Keratinocyte (primary cell): Measurements from ENCODE around the gene RALY. TPM values are rescaled to one million over a fixed set of nuclear protein-coding genes. Genes with fewer than 3 reads are reported as not detected.

ENCODE experiments used
- DNase-seq: peaks from one replicate; pipeline ENCODE4 v3.0.0-alpha.2; 2011; ENCODE audit warnings: low read depth, missing footprints, low spot score
- FAIRE-seq: peaks from 2 replicates; lab custom pipeline; 2011; peaks lifted over from hg19 to GRCh38; lab: Jason Lieb, UNC
- H2AFZ ChIP-seq: 2 replicates; pipeline ENCODE4 v1.6.0; 2012; ENCODE audit warnings: low read length, control low read depth, inconsistent platforms; ENCODE audit not compliant: control insufficient read depth
- H3K27ac ChIP-seq: 2 replicates; pipeline ENCODE4 v1.5.1; 2011; ENCODE audit warnings: low read length; ENCODE audit not compliant: control insufficient read depth, insufficient read depth
- H3K27me3 ChIP-seq: 3 replicates; pipeline ENCODE4 v1.6.0; 2011; ENCODE audit warnings: low read length; ENCODE audit not compliant: control insufficient read depth, insufficient read depth; ENCODE audit errors: extremely low read depth
- H3K36me3 ChIP-seq, 2 experiments: 2 replicates in 1 of 2; 3 replicates in 1 of 2; pipeline ENCODE4 v1.5.1; 2011; ENCODE audit warnings: low read length in 2 of 2, mild to moderate bottlenecking in 1 of 2; ENCODE audit not compliant: control insufficient read depth in 2 of 2, insufficient read depth in 2 of 2; ENCODE audit errors: extremely low read depth in 1 of 2
- H3K4me1 ChIP-seq: 3 replicates; pipeline ENCODE4 v1.5.1; 2011; ENCODE audit warnings: low read length; ENCODE audit not compliant: control insufficient read depth, insufficient read depth; ENCODE audit errors: extremely low read depth
- H3K4me2 ChIP-seq: 3 replicates; pipeline ENCODE4 v1.6.0; 2011; ENCODE audit warnings: low read depth, low read length; ENCODE audit not compliant: control insufficient read depth, insufficient read depth; ENCODE audit errors: extremely low read depth
- H3K4me3 ChIP-seq, 3 experiments: fragments of 200-600 bp in 1 of 3; sonication (generic) in 1 of 3; 2 replicates in 2 of 3; 3 replicates in 1 of 3; pipeline ENCODE4 v1.5.1; 2011 to 2016; ENCODE audit warnings: low read length in 3 of 3, mild to moderate bottlenecking in 3 of 3, control low read depth in 2 of 3, inconsistent platforms in 1 of 3, low read depth in 1 of 3, mixed read lengths in 1 of 3, mixed run types in 1 of 3, moderate library complexity in 1 of 3; ENCODE audit not compliant: control insufficient read depth in 2 of 3, insufficient read depth in 2 of 3; ENCODE audit errors: extremely low read depth in 1 of 3
- H3K79me2 ChIP-seq: 2 replicates; pipeline ENCODE4 v1.6.0; 2012; ENCODE audit warnings: low read length; ENCODE audit not compliant: control insufficient read depth, insufficient read depth
- H3K9ac ChIP-seq: 3 replicates; pipeline ENCODE4 v1.6.0; 2011; ENCODE audit warnings: low read length; ENCODE audit not compliant: control insufficient read depth, insufficient read depth; ENCODE audit errors: extremely low read depth
- H3K9me1 ChIP-seq: 3 replicates; pipeline ENCODE4 v1.6.0; 2011; ENCODE audit warnings: low read length; ENCODE audit not compliant: control insufficient read depth, insufficient read depth; ENCODE audit errors: extremely low read depth
- H3K9me3 ChIP-seq: 2 replicates; pipeline ENCODE4 v1.5.1; 2012; ENCODE audit warnings: low read depth, low read length; ENCODE audit not compliant: control insufficient read depth
- H4K20me1 ChIP-seq: 3 replicates; pipeline ENCODE4 v1.6.0; 2011; ENCODE audit warnings: low read length; ENCODE audit not compliant: control insufficient read depth, insufficient read depth; ENCODE audit errors: extremely low read depth
- CTCF ChIP-seq, 3 experiments: IDR thresholded peaks in 1 of 3; conservative IDR thresholded peaks in 1 of 3; optimal IDR thresholded peaks in 1 of 3; 2 replicates in 2 of 3; 3 replicates in 1 of 3; pipeline versions ENCODE3 to v1.5.1; 2011; ENCODE audit warnings: low read length in 3 of 3, mild to moderate bottlenecking in 3 of 3, moderate library complexity in 2 of 3, control low read depth in 1 of 3, inconsistent platforms in 1 of 3; ENCODE audit not compliant: insufficient read depth in 2 of 3; ENCODE audit errors: extremely low read depth in 1 of 3
- EZH2 ChIP-seq: IDR thresholded peaks from one replicate; pipeline ENCODE4 v1.6.1; 2012; ENCODE audit warnings: inconsistent platforms, mild to moderate bottlenecking, low read length, moderate library complexity
- dilution Hi-C: fragments of 300-500 bp; cut with MboI; formaldehyde crosslinking; loops from one replicate; pipeline ENCODE4 v1.7.0; 2020; ENCODE audit warnings: low sequenced_read_pairs; ENCODE audit not compliant: extremely low pct_ligation_motif_present
- polyA plus RNA-seq, 5 experiments: library from polyadenylated mRNA; depleted of rRNA in 3 of 5; stranded (reverse) in 3 of 5; stranded (forward) in 1 of 5; unstranded in 1 of 5; fragments of >200 nt; gene quantifications; 1 replicate in 1 of 5; 2 replicates in 3 of 5; 3 replicates in 1 of 5; pipeline versions ENCODE4 v1.2.1 to v1.2.3, GENCODE V29; 2011 to 2012; ENCODE audit warnings: missing spikeins in 2 of 5, low read depth in 1 of 5, low replicate concordance in 1 of 5

Gene RALY
- polyA plus RNA-seq, 1 donor (not counting 4 experiments of a cell fraction or from before 2014, with no cell fraction given) = 118 TPM

DNA sequence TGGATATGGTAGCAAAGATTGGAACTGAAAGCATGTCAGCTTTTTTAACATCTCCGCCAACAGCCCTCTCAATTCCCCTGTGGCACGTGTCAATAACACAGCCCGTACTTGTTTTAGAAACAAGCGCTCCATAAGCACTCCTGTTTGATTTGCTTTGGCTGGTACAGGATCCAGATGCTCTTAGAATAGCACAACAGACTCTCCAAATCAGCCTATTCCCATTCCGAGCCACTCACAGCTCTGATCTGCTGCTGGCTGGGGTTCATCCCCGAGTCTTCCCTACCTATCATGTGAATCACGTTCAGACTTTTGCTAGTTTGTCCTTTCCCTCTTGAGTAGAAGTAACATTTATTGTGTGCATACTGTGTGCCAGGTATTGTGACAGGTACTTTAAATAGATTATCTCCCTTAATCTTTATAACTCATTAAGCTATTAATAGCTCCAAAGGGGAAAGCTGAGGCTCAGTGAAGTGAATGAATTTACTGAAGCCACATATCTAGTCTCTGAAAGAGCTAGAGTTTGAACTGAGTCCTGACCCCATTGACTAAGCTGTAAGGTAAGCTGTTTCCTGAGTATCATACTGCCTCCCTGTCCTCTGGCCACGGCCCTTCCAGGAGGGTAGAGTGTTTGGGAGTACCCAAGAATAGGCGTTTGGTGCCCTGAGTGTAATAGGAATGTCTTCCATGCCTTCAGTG lies 46.7 kb downstream of the RALY start:
- no peaks in the 10 kb centered on the region for H3K9me3 ChIP-seq
- peaks cover 93% of the 10 kb centered on the region for H3K79me2 ChIP-seq
- no peaks in the 10 kb centered on the region for H3K27me3 ChIP-seq
- H3K4me3 ChIP-seq = no peak overlapping the region
- peaks cover 21% of the 10 kb centered on the region for H4K20me1 ChIP-seq
- H2AFZ ChIP-seq = no peak overlapping the region
- no peak overlapping the region for H3K9ac ChIP-seq
- H3K4me2 ChIP-seq = no peak overlapping the region
- FAIRE-seq (no peak), DNase-seq (no peak)
- H3K4me1 ChIP-seq = peaks cover 3% of the 10 kb centered on the region
- H3K27ac ChIP-seq = no peak overlapping the region
- TF ChIP-seq CTCF (optimal IDR thresholded peaks at IDR 0.05 in 1 of 3, IDR thresholded peaks at IDR 0.05 in 1 of 3, conservative IDR thresholded peaks at IDR 0.05 in 1 of 3; ENCODE audit: extremely low read depth in 1 of 3, insufficient read depth in 2 of 3, low read length in 3 of 3) (no peak), EZH2 (no peak)
- peaks cover 0 to 13% of the 10 kb centered on the region in 2 experiments for H3K36me3 ChIP-seq
- no peaks in the 10 kb centered on the region for H3K9me1 ChIP-seq
- dilution Hi-C loops = no loop called here

DNA sequence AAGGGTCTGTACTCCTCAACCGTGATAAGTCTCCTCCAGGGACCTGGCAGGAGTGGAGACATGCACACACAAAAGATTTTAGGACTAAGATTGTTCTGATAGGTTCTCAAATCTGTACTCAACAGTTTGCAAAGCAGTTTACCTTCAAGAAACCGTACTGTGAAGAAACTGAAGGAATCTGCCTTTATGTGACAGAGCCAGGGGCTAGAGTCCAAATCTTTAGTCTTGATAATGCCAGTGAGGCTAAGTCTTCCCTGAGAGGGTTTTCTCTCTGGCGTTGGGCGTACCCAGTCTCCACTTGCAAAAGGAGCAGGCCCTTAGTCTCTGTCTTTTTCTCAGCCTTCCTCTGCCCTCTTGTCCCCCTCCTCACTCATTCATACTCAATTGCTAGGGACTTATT lies 47.5 kb downstream of the RALY start:
- DNase-seq = no peak
- no peak overlapping the region for H3K27ac ChIP-seq
- no peak overlapping the region for H2AFZ ChIP-seq
- H3K27me3 ChIP-seq = no peaks in the 10 kb centered on the region
- dilution Hi-C loops = no loop called here
- H4K20me1 ChIP-seq = peaks cover 21% of the 10 kb centered on the region
- H3K79me2 ChIP-seq = peaks cover 93% of the 10 kb centered on the region
- H3K9ac ChIP-seq = no peak overlapping the region
- no peaks in the 10 kb centered on the region for H3K9me1 ChIP-seq
- H3K9me3 ChIP-seq = no peaks in the 10 kb centered on the region
- no peak overlapping the region for H3K4me2 ChIP-seq
- peaks cover 0 to 11% of the 10 kb centered on the region in 2 experiments for H3K36me3 ChIP-seq
- TF ChIP-seq CTCF (optimal IDR thresholded peaks at IDR 0.05 in 1 of 3, IDR thresholded peaks at IDR 0.05 in 1 of 3, conservative IDR thresholded peaks at IDR 0.05 in 1 of 3; ENCODE audit: extremely low read depth in 1 of 3, insufficient read depth in 2 of 3, low read length in 3 of 3) (no peak), EZH2 (no peak)
- no peak for FAIRE-seq
- H3K4me1 ChIP-seq = peaks cover 3% of the 10 kb centered on the region
- no peak overlapping the region for H3K4me3 ChIP-seq
